ENCODE results near the gene GPR37. TPM values are rescaled to one million over a fixed set of nuclear protein-coding genes. Genes with fewer than 3 reads are reported as not detected.

The GPR37 gene
- under 1 TPM; 0.24 to 0.32 TPM for total RNA-seq
- long read RNA-seq, result 0 reads

DNA sequence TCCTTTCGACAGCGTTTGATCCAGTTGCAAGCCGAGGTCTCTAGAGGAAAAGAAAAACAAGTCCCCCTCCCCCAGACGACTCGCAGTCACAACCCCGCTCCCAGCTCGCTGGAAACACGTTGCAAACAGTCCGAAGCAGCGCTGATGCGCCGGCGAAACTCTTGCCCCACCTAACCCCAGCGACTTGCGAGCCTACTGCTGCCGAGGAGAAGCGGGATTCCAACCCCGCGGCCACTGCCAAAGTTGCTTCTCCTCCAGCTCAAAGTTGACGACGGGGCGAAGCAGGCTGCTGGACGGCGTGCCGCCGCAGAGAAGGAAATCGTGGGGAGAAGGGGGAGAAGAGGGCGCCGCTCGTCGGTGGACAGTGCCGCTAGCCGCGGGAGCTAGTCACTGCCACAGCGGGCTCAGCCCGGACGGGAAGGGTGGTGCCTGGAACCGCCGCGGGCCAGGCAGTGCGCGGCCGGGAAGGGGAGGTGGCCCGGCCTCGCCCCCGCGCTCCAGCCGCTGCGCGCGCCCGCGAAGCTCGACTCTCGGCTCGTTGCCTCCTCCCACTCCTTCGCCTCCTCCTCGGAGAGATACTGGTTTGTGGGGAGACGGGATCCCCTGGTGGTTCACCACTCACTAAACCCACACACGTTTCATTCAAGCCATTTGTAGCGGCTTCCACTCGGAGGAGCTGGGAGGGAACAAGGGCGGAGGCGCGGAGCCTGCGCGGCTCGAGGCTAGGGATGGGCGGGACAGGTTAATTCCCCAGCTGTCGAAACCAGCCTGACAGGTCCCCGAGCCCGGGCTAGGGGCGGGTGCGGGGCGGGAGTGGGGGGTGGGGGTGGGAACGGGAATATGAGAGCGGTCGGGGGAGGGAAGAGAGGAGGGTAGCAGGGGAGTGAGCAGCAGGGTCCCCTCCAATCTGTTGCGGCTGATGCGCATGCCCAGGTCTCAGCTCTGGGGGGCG lies at the start of gene GPR37:
Gene GPR37, minus strand, starts transcription at position 392 of the 952 bp plus-strand sequence. CDS start 816 bp downstream, outside the sequence.
- intact Hi-C loops (cut with DNase I), result no loop called here
- ATAC-seq, result peak; percentile 84 to 96
- peak; percentile 43 for DNase-seq

- DNase-seq (no peak), ATAC-seq (no peak)
- intact Hi-C loops (cut with DNase I), result no loop called here
These were observed 48.6 kb upstream of the GPR37 start for GRCh38 chr7:124813994-124814798.

DNA sequence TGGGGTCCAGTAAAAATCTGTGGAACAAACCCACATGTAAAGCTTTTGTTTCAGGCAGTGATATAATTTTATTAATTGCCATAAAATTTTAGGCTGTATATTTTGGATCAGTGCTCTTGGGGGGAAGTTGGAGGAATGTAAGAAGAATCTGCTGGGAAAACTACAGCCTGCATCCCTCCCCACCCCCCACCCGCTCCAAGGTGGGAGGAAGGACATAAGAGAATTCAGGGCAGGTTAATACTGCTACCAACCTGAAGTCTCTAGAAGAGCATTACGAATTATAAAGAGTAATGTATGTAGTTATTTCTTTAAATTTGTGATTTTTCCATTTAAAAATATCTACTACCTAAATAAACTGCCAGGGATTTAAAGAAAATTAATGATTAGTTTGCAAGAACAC lies 47.2 kb upstream of the GPR37 start:
- ATAC-seq, result no peak
- intact Hi-C loops (cut with DNase I), result no loop called here

DNA sequence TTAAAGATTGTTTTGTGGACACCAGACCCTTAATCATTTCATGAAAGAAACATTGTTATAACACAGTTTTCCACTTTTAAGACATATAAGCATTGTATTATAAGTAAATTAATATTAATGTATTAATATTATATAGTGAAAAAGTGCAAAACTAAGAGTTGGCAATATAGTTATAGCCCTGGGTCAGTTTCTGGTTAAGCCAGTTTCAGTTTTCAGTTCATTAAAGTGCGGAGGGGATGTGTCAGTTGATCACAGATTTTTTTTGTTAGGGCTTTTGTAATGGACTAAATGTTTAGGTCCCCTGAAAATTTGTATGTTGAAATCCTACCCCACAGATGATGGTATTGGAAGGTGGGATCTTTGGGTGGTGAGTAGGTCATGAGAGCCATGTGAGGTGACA lies 45.7 kb upstream of the GPR37 start:
- DNase-seq, result no peak
- ATAC-seq, result no peak
- intact Hi-C loops (cut with DNase I), result no loop called here

More for the DNA sequence above, 47.2 kb upstream of the GPR37 start:
- DNase-seq, result no peak

- intact Hi-C loops (cut with DNase I), result no loop called here
- no peak for ATAC-seq
- no peak for DNase-seq
These were observed 45.0 kb upstream of the GPR37 start for GRCh38 chr7:124810605-124811004.

GRCh38 chr7:124808206-124808605 lies 42.6 kb upstream of the GPR37 start:
- intact Hi-C loops (cut with DNase I), result no loop called here
- DNase-seq, result no peak
- no peak for ATAC-seq

DNA sequence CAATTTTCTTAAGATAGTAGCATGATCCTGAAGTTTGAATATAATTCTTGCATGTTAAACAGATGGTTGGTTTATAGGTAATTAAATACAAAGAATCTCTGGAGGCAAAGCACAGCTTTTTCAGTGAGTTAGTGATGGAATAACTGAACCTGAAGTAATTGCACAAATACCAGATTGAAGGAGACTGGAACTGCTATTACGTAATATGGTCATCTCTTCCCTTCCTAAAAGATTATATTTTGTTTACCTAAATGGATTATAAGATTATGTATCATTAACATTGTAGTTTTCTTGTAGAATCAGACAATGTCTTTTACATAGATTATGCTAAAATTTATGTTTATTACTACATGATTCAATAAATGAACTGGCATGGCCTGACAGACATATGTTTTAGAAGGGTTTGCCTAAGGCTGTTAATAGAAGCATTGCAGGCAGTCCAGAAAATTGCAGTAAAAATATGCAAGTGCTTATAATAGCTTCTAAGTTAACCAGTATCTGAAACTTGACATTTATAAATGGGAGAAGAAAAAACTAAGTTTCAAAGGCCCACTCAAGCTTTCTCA lies 35.8 kb upstream of the GPR37 start:
- intact Hi-C loops (cut with DNase I), result no loop called here
- ATAC-seq (no peak), DNase-seq (no peak)

- intact Hi-C loops (cut with DNase I), result no loop called here
- ATAC-seq (no peak), DNase-seq (no peak)
These were observed 34.8 kb upstream of the GPR37 start for GRCh38 chr7:124800386-124800785.

GRCh38 chr7:124799448-124799847 lies 33.9 kb upstream of the GPR37 start:
- intact Hi-C loops (cut with DNase I), result loop anchor here in 1 of 2 donors (10.0 kb wide), 1 partner anchor 635 kb away; no protein-coding TSS in a partner anchor
- no peak for DNase-seq
- no peak for ATAC-seq

DNA sequence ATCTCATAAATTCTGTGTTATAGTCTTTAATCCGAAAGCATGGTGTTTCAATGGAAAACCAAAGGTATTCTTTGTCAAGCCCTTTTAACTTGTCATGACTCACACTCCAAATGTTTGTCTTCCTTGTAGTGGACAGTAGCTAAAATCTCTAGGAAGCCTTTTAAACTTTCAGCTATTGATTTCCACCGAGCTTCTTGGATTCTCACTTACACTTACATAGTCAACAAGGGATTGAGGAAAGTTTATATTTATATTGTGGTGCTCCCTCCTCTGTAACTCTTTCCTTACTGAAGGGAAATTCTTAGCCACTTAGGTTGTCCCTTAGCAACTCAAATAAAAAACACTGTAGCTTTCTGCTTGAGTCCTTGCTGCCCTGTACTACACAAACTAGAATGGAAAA lies 31.2 kb upstream of the GPR37 start:
- intact Hi-C loops (cut with DNase I), result loop anchor here in 1 of 2 donors (10.0 kb wide), 1 partner anchor 632 kb away; no protein-coding TSS in a partner anchor
- ATAC-seq, result no peak
- no peak for DNase-seq

DNA sequence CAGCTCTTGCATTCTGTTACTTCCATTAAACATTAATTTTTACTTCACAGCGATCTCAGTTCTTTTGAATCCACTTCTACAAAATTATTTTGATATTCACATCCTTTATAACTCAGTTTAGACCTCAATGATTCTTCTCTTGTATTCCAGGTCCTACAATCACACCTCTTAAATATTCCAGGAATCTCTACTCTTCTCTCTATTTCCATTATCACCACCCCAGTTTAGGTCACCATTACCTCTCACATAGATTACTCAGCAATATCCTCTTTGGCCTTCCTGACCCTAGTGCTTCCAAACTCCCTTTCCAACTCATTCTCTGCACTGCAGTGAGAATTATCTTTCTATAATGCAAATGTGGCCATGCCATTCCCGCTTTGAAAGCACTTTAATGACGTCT lies 27.1 kb upstream of the GPR37 start:
- no peak for DNase-seq
- intact Hi-C loops (cut with DNase I), result loop anchor here in 1 of 2 donors (10.0 kb wide), 1 partner anchor 628 kb away; no protein-coding TSS in a partner anchor
- ATAC-seq, result no peak

DNA sequence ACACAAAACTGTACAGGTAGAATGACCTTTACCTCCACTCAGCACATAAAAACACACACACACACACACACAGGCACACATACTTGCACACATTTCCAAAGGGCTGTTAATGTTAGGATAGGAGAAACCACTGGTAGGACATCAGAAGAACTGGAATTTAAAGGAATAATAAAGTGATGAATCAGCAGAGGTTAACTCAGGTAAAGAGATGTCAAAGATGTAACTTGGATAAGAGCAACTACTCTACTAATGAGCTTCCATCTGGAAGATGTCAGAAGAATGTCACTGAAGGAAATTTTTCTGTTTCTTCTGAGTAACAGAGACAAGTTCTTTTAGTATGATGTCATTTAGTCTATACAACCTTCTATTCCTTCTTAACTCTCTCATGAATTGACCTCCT lies 26.4 kb upstream of the GPR37 start:
- no peak for DNase-seq
- intact Hi-C loops (cut with DNase I), result loop anchor here in 1 of 2 donors (10.0 kb wide), 1 partner anchor 627 kb away; no protein-coding TSS in a partner anchor
- no peak for ATAC-seq

- DNase-seq, result no peak
- intact Hi-C loops (cut with DNase I), result loop anchor here in 1 of 2 donors (10.0 kb wide), 1 partner anchor 627 kb away; no protein-coding TSS in a partner anchor
- ATAC-seq, result no peak
These were observed 25.8 kb upstream of the GPR37 start for GRCh38 chr7:124791426-124791825.

- ATAC-seq (no peak), DNase-seq (no peak)
- intact Hi-C loops (cut with DNase I), result loop anchor here in 1 of 2 donors (10.0 kb wide), 1 partner anchor 626 kb away; no protein-coding TSS in a partner anchor
These were observed 25.1 kb upstream of the GPR37 start for GRCh38 chr7:124790645-124791044.

GRCh38 chr7:124785994-124786393 lies 20.4 kb upstream of the GPR37 start:
- intact Hi-C loops (cut with DNase I), result loop anchor here in 1 of 2 donors (2.0 to 10.0 kb wide), 3 partner anchors 615 to 821 kb away; no protein-coding TSS in a partner anchor
- ATAC-seq (no peak), DNase-seq (no peak)

- ATAC-seq (peak; percentile 75 to 84), DNase-seq (peak; percentile 40)
- intact Hi-C loops (cut with DNase I), result loop anchor here in 1 of 2 donors (2.0 to 10.0 kb wide), 3 partner anchors 614 to 820 kb away; no protein-coding TSS in a partner anchor
These were observed 19.6 kb upstream of the GPR37 start for GRCh38 chr7:124784879-124785818.

DNA sequence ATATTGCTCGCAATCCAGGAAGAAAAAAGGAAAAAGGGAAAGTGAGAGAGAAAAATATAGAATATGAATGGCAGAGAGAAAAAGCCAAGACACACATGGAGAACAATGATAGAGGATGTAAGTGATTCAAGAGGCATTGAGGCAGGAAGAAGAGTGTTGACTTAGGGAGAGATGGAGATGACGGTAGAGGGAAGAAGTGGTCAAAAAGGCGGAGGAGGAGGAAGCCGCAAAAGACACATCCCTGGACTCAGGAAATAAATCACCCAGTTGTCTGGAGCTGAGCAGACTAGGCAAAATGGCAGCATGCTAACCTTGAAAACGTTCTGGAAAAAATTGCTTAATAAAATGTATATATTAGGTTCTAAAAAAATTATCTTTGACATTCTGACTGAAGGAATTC lies 17.7 kb upstream of the GPR37 start:
- ATAC-seq (no peak), DNase-seq (no peak)
- intact Hi-C loops (cut with DNase I), result loop anchor here in 1 of 2 donors (10.0 kb wide), 1 partner anchor 818 kb away; no protein-coding TSS in a partner anchor
